ENCODE data around the gene ETFA. TPM values are rescaled to one million over a fixed set of nuclear protein-coding genes. Genes with fewer than 3 reads are reported as not detected.

ETFA gene
- total and polyA plus RNA-seq, 2 donors from 2014 or later = 90.1 to 261 TPM

DNA sequence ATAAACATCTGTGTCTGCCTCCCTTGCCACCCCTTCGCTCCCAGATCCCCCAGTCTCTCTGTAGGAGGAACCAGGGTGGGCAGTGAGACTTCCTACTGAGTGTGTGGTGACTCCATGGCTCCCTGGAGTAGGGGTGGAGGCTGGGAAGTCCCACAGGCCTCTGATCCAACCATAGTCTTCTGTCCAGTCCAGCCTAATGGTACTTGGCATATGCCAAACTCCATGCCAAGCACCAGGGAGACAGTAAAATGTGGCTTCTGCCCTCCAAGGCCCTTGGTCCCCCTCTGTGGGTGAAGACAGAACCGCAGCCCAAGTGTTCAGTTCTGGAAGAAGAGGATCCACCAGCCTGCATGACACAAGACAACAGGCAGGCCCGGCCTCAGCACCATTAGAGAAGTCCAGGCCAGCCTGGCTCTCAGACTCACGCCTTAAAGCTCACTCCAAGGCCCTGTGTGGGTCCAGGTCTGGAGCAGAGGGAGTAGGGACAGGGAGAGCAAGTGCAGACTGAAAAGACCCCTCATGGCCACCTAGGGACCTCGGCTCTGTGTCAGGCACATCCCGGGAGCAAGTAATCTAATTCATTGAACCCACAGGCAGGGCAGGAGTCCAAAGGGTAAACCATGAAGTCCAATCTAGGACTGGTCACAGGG, 112.7 kb downstream of the ETFA start:
- no peaks in the 10 kb centered on the region for H3K36me3 ChIP-seq (ENCODE audit: control insufficient read depth in 2 of 3, insufficient read depth in 3 of 3, low read length in 3 of 3)
- no peak overlapping the region for H3K4me3 ChIP-seq (ENCODE audit: low read length in 3 of 3)
- no peak for FAIRE-seq
- no peaks in the 10 kb centered on the region for H3K27me3 ChIP-seq (ENCODE audit: control insufficient read depth, insufficient read depth, low read length)
- H3K9me3 ChIP-seq (ENCODE audit: control insufficient read depth in 2 of 3, insufficient read depth in 1 of 3, low read length in 3 of 3) = no peaks in the 10 kb centered on the region
- H3K9ac ChIP-seq (ENCODE audit: low read length in 3 of 3) = no peak overlapping the region
- DNase-seq = peak in 1 of 5 donors; percentile 54
- TF ChIP-seq, protein P1, sequence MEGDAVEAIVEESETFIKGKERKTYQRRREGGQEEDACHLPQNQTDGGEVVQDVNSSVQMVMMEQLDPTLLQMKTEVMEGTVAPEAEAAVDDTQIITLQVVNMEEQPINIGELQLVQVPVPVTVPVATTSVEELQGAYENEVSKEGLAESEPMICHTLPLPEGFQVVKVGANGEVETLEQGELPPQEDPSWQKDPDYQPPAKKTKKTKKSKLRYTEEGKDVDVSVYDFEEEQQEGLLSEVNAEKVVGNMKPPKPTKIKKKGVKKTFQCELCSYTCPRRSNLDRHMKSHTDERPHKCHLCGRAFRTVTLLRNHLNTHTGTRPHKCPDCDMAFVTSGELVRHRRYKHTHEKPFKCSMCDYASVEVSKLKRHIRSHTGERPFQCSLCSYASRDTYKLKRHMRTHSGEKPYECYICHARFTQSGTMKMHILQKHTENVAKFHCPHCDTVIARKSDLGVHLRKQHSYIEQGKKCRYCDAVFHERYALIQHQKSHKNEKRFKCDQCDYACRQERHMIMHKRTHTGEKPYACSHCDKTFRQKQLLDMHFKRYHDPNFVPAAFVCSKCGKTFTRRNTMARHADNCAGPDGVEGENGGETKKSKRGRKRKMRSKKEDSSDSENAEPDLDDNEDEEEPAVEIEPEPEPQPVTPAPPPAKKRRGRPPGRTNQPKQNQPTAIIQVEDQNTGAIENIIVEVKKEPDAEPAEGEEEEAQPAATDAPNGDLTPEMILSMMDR (IDR thresholded peaks at IDR 0.05; ENCODE audit: borderline replicate concordance, extremely low read depth, insufficient read depth) = no peak
- no peaks in the 10 kb centered on the region for H3K4me1 ChIP-seq (ENCODE audit: control insufficient read depth in 2 of 3, insufficient read depth in 2 of 3, low read depth in 1 of 3, low read length in 3 of 3)
- no peak overlapping the region for H3K27ac ChIP-seq (ENCODE audit: low read depth in 2 of 2, low read length in 2 of 2)
- intact Hi-C loops (cut with DNase I) = loop anchor here (10.0 kb wide), 1 partner anchor 136 kb away; the partner anchor contains the start of gene ISL2

DNA sequence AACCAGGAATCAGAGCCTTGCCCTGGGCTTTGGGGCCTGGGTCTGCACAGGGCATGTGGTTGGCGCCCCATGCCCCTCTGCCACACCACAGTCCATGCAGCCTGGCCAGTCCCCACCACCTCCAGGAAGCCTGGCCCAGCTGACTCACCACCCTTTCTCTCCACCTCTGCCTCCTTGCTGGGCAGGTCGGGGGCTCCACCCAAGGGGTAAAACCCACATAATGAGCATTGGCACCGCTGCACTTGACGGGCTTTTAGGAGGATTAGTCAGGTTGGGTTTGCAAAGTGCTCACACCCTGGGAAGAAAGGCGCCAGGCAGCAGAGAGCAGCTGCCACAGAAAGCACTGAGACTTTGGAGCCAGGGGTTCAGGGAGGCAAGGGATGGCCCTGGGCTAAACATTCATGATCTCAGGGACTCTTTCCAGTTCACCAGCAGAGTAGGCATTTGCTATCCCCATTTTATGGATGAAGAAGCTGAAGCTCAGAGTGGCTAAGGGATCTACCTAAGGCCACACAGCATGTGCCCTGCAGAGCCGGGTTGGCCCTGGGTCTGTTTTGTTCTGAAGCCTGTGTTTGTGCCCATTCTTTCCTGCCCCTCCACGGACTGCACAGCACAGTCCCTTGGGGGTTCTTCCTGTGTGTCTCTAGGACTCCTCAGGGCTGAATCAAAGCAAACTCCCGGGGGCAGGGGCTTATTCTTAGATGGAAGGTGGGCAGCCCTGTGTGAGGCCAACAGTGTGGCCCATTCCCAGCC, 113.4 kb downstream of the ETFA start:
- H3K9me3 ChIP-seq (ENCODE audit: control insufficient read depth in 2 of 3, insufficient read depth in 1 of 3, low read length in 3 of 3) = no peaks in the 10 kb centered on the region
- no peak overlapping the region for H3K9ac ChIP-seq (ENCODE audit: low read length in 3 of 3)
- DNase-seq = peak in 1 of 5 donors; percentile 61
- no peak overlapping the region for H3K27ac ChIP-seq (ENCODE audit: low read depth in 2 of 2, low read length in 2 of 2)
- intact Hi-C loops (cut with DNase I) = loop anchor here (10.0 kb wide), 1 partner anchor 137 kb away; the partner anchor contains the start of gene ISL2
- TF ChIP-seq, protein P1 (IDR thresholded peaks at IDR 0.05; ENCODE audit: borderline replicate concordance, extremely low read depth, insufficient read depth) = no peak
- H3K36me3 ChIP-seq (ENCODE audit: control insufficient read depth in 2 of 3, insufficient read depth in 3 of 3, low read length in 3 of 3) = no peaks in the 10 kb centered on the region
- no peak overlapping the region for H3K4me3 ChIP-seq (ENCODE audit: low read length in 3 of 3)
- H3K4me1 ChIP-seq (ENCODE audit: control insufficient read depth in 2 of 3, insufficient read depth in 2 of 3, low read depth in 1 of 3, low read length in 3 of 3) = no peaks in the 10 kb centered on the region
- H3K27me3 ChIP-seq (ENCODE audit: control insufficient read depth, insufficient read depth, low read length) = no peaks in the 10 kb centered on the region
- no peak for FAIRE-seq

DNA sequence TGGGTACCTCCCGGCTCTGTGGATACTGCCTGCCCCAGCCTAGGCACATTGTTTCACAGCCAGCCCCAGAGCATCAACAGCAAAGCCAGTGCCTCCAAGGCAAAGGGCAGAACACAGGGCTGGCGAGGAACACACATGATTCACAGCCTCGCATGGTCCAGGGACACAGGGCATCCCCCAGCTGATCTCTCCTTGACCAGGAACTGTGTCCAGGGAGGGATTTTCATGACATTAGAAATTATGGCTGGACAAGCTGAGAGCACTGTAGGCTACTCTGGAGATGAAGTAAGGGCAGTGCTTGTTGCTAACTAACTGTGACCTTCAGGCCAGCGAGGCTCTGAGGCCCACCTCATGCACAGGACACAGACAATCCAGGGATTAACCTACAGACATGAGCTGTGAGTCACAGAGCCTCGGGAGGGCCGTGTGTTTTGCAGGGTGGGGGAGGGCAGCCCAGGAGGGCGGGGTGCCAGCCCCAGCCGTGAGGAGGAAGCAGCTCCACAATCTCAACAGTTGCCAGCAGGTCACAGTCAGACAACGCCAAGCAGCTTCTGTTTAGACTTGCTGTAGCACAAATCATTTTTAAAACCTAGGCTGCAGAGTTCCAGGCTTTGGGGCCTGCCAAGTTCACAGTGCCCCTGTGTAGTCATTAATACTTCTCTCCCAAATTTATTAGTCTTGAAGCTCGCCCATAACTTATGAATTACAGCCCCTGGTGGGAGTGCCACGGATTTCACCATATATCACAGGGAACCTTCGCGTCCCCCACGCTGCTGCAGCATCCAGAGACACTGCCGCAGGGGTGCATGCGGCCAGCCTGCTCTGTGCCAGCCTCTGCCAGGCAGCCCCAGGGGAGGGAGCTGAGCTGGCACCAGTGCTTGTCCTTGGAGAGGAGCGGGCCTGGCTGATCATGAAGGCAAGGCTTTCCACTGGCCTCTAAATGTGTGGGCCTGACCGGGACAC, 114.7 kb downstream of the ETFA start:
- Histone ChIP-seq H3K36me3 (ENCODE audit: control insufficient read depth in 2 of 3, insufficient read depth in 3 of 3, low read length in 3 of 3) (no peaks in the 10 kb centered on the region), H3K9ac (ENCODE audit: low read length in 3 of 3) (no peak overlapping the region), H3K4me1 (ENCODE audit: control insufficient read depth in 2 of 3, insufficient read depth in 2 of 3, low read depth in 1 of 3, low read length in 3 of 3) (no peaks in the 10 kb centered on the region), H3K27me3 (ENCODE audit: control insufficient read depth, insufficient read depth, low read length) (no peaks in the 10 kb centered on the region), H3K9me3 (ENCODE audit: control insufficient read depth in 2 of 3, insufficient read depth in 1 of 3, low read length in 3 of 3) (no peaks in the 10 kb centered on the region), H3K27ac (ENCODE audit: low read depth in 2 of 2, low read length in 2 of 2) (no peak overlapping the region), H3K4me3 (ENCODE audit: low read length in 3 of 3) (no peak overlapping the region)
- intact Hi-C loops (cut with DNase I) = loop anchor here (10.0 kb wide), 1 partner anchor 138 kb away; the partner anchor contains the start of gene ISL2
- DNase-seq (peak; percentile 79 to 89 (median 84)), FAIRE-seq (no peak)
- TF ChIP-seq, protein P1 (IDR thresholded peaks at IDR 0.05; ENCODE audit: borderline replicate concordance, extremely low read depth, insufficient read depth) = no peak
